GM12874 (cell line): ENCODE results near the gene ZNF445.

Experiments
- CTCF ChIP-seq: IDR thresholded peaks from 2 replicates; pipeline ENCODE4 v1.5.1; 2011; ENCODE audit warnings: low read depth, mild to moderate bottlenecking, control low read depth, low read length, moderate library complexity; ENCODE audit not compliant: insufficient read depth

ZNF445 gene

GRCh38 chr3:44439499-44440295, 37.8 kb downstream of the ZNF445 start:
- no peak for TF ChIP-seq CTCF

- TF ChIP-seq CTCF, result no peak
Measured at GRCh38 chr3:44437800-44438199, 39.7 kb downstream of the ZNF445 start.

GRCh38 chr3:44436181-44436580, 41.3 kb downstream of the ZNF445 start:
- no peak for TF ChIP-seq CTCF

- no peak for TF ChIP-seq CTCF
Measured at GRCh38 chr3:44434834-44435510, 42.5 kb downstream of the ZNF445 start.

- no peak for TF ChIP-seq CTCF
Measured at GRCh38 chr3:44430466-44430865, 47.0 kb downstream of the ZNF445 start.

- TF ChIP-seq CTCF, result no peak
Measured at GRCh38 chr3:44429459-44429858, 48.0 kb downstream of the ZNF445 start.

GRCh38 chr3:44428910-44429309, 48.6 kb downstream of the ZNF445 start:
- TF ChIP-seq CTCF, result no peak
